DND-41 (cell line): ENCODE results near the gene DRC1.
"Not testable (repeated sequence)": the region's sequence is repeated elsewhere in the genome, so short reads cannot be mapped to it uniquely, and the experiment has no call there.

Experiments
- ATAC-seq: fragments of 200-7000 bp; cut with Tn5 transposase; 3 replicates; pipeline ENCODE4 v1.9.1; 2021; ENCODE audit warnings: low read depth; ENCODE audit not compliant: insufficient read depth
- DNase-seq: peaks from one replicate; pipeline ENCODE4 v3.0.0-alpha.2; 2020
- H2AFZ ChIP-seq: 2 replicates; pipeline ENCODE4 v1.6.0; 2012; ENCODE audit warnings: low read depth, low read length
- H3K27ac ChIP-seq: 2 replicates; pipeline ENCODE4 v1.5.1; 2012; ENCODE audit warnings: low read length, inconsistent platforms
- H3K27me3 ChIP-seq: fragments of 200-600 bp; sonication (generic); 2 replicates; pipeline ENCODE4 v1.6.0; 2012; ENCODE audit warnings: low read length, mild to moderate bottlenecking, inconsistent platforms; ENCODE audit not compliant: insufficient read depth, poor library complexity
- H3K36me3 ChIP-seq: 2 replicates; pipeline ENCODE4 v1.5.1; 2012; ENCODE audit warnings: low read length, inconsistent platforms; ENCODE audit not compliant: insufficient read depth
- H3K4me1 ChIP-seq: 2 replicates; pipeline ENCODE4 v1.5.1; 2012; ENCODE audit warnings: mild to moderate bottlenecking, low read length; ENCODE audit not compliant: insufficient read depth
- H3K4me2 ChIP-seq: 2 replicates; pipeline ENCODE4 v1.6.0; 2012; ENCODE audit warnings: mild to moderate bottlenecking, moderate library complexity, low read length, inconsistent platforms; ENCODE audit not compliant: insufficient read depth
- H3K4me3 ChIP-seq, 2 experiments: fragments of 200-600 bp in 1 of 2; shearing (Covaris generic) in 1 of 2; 2 replicates each; pipeline ENCODE4 v1.5.1; 2012 to 2016; ENCODE audit warnings: inconsistent platforms in 2 of 2, low read length in 2 of 2, mild to moderate bottlenecking in 2 of 2, low read depth in 1 of 2, moderate library complexity in 1 of 2
- H3K79me2 ChIP-seq: 2 replicates; pipeline ENCODE4 v1.6.0; 2012; ENCODE audit warnings: low read length, inconsistent platforms; ENCODE audit not compliant: insufficient read depth
- H3K9ac ChIP-seq: 2 replicates; pipeline ENCODE4 v1.6.0; 2012; ENCODE audit warnings: low read depth, mild to moderate bottlenecking, inconsistent platforms, low read length, moderate library complexity
- H3K9me3 ChIP-seq: 2 replicates; pipeline ENCODE4 v1.5.1; 2012; ENCODE audit warnings: low read length, moderate library complexity, mild to moderate bottlenecking, inconsistent platforms; ENCODE audit not compliant: insufficient read depth, severe bottlenecking
- H4K20me1 ChIP-seq: 2 replicates; pipeline ENCODE4 v1.6.0; 2012; ENCODE audit warnings: low read length; ENCODE audit not compliant: insufficient read depth
- EZH2 ChIP-seq: IDR thresholded peaks from 3 replicates; pipeline ENCODE4 v1.6.1; 2012; ENCODE audit warnings: borderline replicate concordance, low read depth, mild to moderate bottlenecking, moderate library complexity, low read length, inconsistent platforms; ENCODE audit not compliant: severe bottlenecking
- TF ChIP-seq, protein P1 (sequence below): IDR thresholded peaks from 2 replicates; pipeline ENCODE4 v1.5.1; 2012; ENCODE audit warnings: borderline replicate concordance, low read length, moderate library complexity, mild to moderate bottlenecking; ENCODE audit not compliant: poor library complexity, severe bottlenecking; ENCODE audit errors: extremely low read depth

Gene DRC1

GRCh38 chr2:26401739-26402541 is at the start of gene DRC1:
TSS of gene DRC1 (plus strand) at chr2:26401920. CDS start at chr2:26401990, 70 bp downstream.
- TF ChIP-seq, protein P1, sequence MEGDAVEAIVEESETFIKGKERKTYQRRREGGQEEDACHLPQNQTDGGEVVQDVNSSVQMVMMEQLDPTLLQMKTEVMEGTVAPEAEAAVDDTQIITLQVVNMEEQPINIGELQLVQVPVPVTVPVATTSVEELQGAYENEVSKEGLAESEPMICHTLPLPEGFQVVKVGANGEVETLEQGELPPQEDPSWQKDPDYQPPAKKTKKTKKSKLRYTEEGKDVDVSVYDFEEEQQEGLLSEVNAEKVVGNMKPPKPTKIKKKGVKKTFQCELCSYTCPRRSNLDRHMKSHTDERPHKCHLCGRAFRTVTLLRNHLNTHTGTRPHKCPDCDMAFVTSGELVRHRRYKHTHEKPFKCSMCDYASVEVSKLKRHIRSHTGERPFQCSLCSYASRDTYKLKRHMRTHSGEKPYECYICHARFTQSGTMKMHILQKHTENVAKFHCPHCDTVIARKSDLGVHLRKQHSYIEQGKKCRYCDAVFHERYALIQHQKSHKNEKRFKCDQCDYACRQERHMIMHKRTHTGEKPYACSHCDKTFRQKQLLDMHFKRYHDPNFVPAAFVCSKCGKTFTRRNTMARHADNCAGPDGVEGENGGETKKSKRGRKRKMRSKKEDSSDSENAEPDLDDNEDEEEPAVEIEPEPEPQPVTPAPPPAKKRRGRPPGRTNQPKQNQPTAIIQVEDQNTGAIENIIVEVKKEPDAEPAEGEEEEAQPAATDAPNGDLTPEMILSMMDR, result no peak
- TF ChIP-seq EZH2, result no peak
- H3K4me1 ChIP-seq, result no peaks in the 10 kb centered on the region
- H3K9me3 ChIP-seq, result no peaks in the 10 kb centered on the region
- H3K27ac ChIP-seq, result no peak within 1 kb of the TSS
- no peak within 1 kb of the TSS for H3K4me2 ChIP-seq
- ATAC-seq, result no peak
- H3K9ac ChIP-seq, result no peak within 1 kb of the TSS
- H2AFZ ChIP-seq, result no peak within 1 kb of the TSS
- no peaks in the 10 kb centered on the region for H3K79me2 ChIP-seq
- no peak for DNase-seq
- H3K4me3 ChIP-seq, result no peak within 1 kb of the TSS
- H4K20me1 ChIP-seq, result no peaks in the 10 kb centered on the region
- H3K36me3 ChIP-seq, result no peaks in the 10 kb centered on the region
- no peaks in the 10 kb centered on the region for H3K27me3 ChIP-seq

- TF ChIP-seq EZH2, result no peak
- TF ChIP-seq, protein P1, result no peak
- H3K4me1 ChIP-seq, result peaks cover 9% of the 10 kb centered on the region
- ATAC-seq, result peak; percentile 47; the same call in 1 of the 3 replicates
- no peak overlapping the region for H3K4me2 ChIP-seq
- no peaks in the 10 kb centered on the region for H3K27me3 ChIP-seq
- peaks cover 99% of the 10 kb centered on the region for H3K79me2 ChIP-seq
- H4K20me1 ChIP-seq, result peaks cover 61% of the 10 kb centered on the region; the same call in 1 of the 2 replicates
- no peak overlapping the region for H3K4me3 ChIP-seq
- no peaks in the 10 kb centered on the region for H3K9me3 ChIP-seq
- DNase-seq, result no peak
- no peak overlapping the region for H3K27ac ChIP-seq
- no peak overlapping the region for H3K9ac ChIP-seq
- no peak overlapping the region for H2AFZ ChIP-seq
- peaks cover 3% of the 10 kb centered on the region; the same call in 1 of the 2 replicates for H3K36me3 ChIP-seq
Measured at GRCh38 chr2:26352892-26353291, 48.8 kb upstream of the DRC1 start.

DNA sequence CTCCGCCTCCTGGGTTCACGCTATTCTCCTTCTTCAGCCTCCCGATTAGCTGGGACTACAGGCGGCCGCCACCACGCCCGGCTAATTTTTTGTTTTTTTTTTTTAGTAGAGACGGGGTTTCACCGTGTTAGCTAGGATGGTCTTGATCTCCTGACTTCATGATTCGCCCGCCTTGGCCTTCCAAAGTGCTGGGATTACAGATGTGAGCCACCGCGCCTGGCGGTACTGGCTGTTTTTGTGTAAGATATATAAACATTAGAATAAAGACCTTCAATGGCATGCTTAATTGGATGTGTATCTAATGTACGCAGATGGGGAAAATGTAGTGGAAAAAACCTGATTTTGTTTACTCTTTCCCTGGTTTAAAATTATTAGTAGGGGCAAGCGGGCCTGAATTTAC is 47.3 kb upstream of the DRC1 start:
- not testable (repeated sequence) for H3K9ac ChIP-seq, DNase-seq, H3K4me3 ChIP-seq, H3K27ac ChIP-seq, H3K4me2 ChIP-seq, H2AFZ ChIP-seq, H3K36me3 ChIP-seq, H3K9me3 ChIP-seq, ATAC-seq, H3K27me3 ChIP-seq, H3K4me1 ChIP-seq
- H3K79me2 ChIP-seq, result peaks cover 99% of the 10 kb centered on the region
- H4K20me1 ChIP-seq, result peaks cover 76% of the 10 kb centered on the region; the same call in 1 of the 2 replicates

DNA sequence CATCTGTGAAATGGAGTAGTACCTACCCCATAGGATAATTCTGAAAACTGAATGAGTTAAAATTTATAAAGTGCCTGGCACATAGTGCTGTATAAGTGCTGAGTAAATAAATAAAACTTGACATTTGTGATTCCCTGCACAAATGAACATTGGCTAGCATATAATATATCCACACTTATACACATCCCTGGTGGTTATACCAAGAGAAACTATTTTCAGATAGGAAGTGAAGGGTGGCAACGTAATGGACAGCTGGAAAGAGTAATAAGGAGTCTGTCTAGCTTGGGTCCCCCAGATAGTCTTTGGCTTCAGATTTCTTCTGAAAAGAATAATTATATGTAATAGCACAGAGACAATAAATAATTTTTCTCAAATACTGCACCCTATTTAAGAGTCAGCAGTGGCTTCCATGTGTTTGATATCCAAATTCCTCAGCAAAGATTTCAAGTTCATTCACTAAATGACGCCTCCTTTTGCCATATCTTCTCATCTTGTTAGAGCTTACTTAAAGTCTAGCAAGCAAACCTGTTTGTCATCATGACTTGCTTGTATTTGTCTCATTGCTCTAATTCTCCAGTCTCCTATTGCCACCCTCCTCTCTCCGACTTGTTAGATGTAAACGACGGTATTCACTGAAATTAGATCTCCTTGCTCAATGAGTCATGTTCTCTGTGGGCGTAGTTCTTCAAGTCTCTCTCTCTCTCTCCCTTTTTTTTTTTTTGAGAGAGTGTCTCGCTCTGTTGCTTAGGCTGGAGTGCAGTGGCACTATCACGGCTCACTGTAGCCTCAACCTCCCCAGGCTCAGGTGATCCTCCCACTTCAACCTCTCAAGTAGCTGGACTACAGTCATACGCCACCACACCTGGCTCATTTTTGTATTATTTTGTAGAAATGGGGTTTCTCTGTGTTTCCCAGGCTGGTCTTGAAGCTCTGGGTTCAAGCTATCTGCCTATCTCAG is 46.4 kb upstream of the DRC1 start:
- H3K36me3 ChIP-seq, result peaks cover 3% of the 10 kb centered on the region; the same call in 1 of the 2 replicates

More for the DNA sequence above, 46.4 kb upstream of the DRC1 start:
- Histone ChIP-seq H3K4me3 (no peak overlapping the region), H3K79me2 (peaks cover 99% of the 10 kb centered on the region), H4K20me1 (peaks cover 82% of the 10 kb centered on the region; the same call in 1 of the 2 replicates), H2AFZ (no peak overlapping the region), H3K9me3 (no peaks in the 10 kb centered on the region), H3K4me1 (no peaks in the 10 kb centered on the region), H3K4me2 (no peak overlapping the region), H3K9ac (no peak overlapping the region), H3K27ac (no peak overlapping the region), H3K27me3 (no peaks in the 10 kb centered on the region)
- no peak for DNase-seq
- TF ChIP-seq EZH2, result no peak
- TF ChIP-seq, protein P1, result no peak
- no peak for ATAC-seq
